PC-3 (cell line): ENCODE data around the gene B2M. TPM values are rescaled to one million over a fixed set of nuclear protein-coding genes. Genes with fewer than 3 reads are reported as not detected.

Experiments used
- ATAC-seq: fragments of 200-7000 bp; cut with Tn5 transposase; 2 replicates; pipeline ENCODE4 v1.9.1; 2020; ENCODE audit warnings: mild to moderate bottlenecking, moderate library complexity
- BruUV-seq: library from RNA; stranded (reverse); fragments of 400-500 nt; replicated peaks from 2 replicates; lab custom pipeline; 2021; lab: Mats Ljungman, UMichigan
- CTCF ChIA-PET: fragments of 300-600 bp; sonication (Branson Sonifier 250); formaldehyde crosslinking; loops from one replicate; lab custom pipeline; 2022; ENCODE audit warnings: antibody characterized with exemption; lab: Charles Lee
- POLR2A ChIA-PET: fragments of 300-600 bp; sonication (Branson Sonifier 250); formaldehyde crosslinking; loops from one replicate; lab custom pipeline; 2022; ENCODE audit warnings: antibody characterized with exemption; ENCODE audit not compliant: unreplicated experiment; lab: Charles Lee
- DNase-seq: peaks from one replicate; pipeline ENCODE4 v3.0.0-alpha.2; 2015
- H2AFZ ChIP-seq: fragments of 300-600 bp; sonication (generic); 2 replicates; pipeline ENCODE4 v1.6.0; 2016; ENCODE audit warnings: antibody characterized with exemption, low read length
- H3F3A ChIP-seq: fragments of 300-600 bp; sonication (generic); one replicate; pipeline ENCODE4 v1.6.0; 2017; ENCODE audit warnings: antibody characterized with exemption, low read length, control low read depth, mild to moderate bottlenecking; ENCODE audit not compliant: unreplicated experiment
- H3K27ac ChIP-seq: fragments of 300-600 bp; sonication (generic); 2 replicates; pipeline ENCODE4 v1.5.1; 2016; ENCODE audit warnings: mild to moderate bottlenecking, low read length
- H3K27me3 ChIP-seq: fragments of 300-600 bp; sonication (generic); 2 replicates; pipeline ENCODE4 v1.6.1; 2016; ENCODE audit warnings: low read length, mixed read lengths
- H3K36me3 ChIP-seq: fragments of 300-600 bp; sonication (generic); 2 replicates; pipeline ENCODE4 v1.6.1; 2016; ENCODE audit warnings: low read depth, mixed run types, low read length, mixed read lengths
- H3K4me1 ChIP-seq: fragments of 300-600 bp; sonication (generic); 2 replicates; pipeline ENCODE4 v1.5.1; 2016; ENCODE audit warnings: low read length; ENCODE audit not compliant: insufficient read depth
- H3K4me2 ChIP-seq: fragments of 300-600 bp; sonication (generic); 2 replicates; pipeline ENCODE4 v1.6.0; 2016; ENCODE audit warnings: low read length
- H3K4me3 ChIP-seq: fragments of 300-600 bp; sonication (generic); 2 replicates; pipeline ENCODE4 v1.5.1; 2016; ENCODE audit warnings: mild to moderate bottlenecking, low read length, mixed read lengths
- H3K79me2 ChIP-seq: fragments of 300-600 bp; sonication (generic); 2 replicates; pipeline ENCODE4 v1.6.1; 2017; ENCODE audit warnings: low read length, mixed read lengths
- H3K9ac ChIP-seq: fragments of 300-600 bp; sonication (generic); 2 replicates; pipeline ENCODE4 v1.6.0; 2016; ENCODE audit warnings: mild to moderate bottlenecking, low read length
- H3K9me2 ChIP-seq: fragments of 300-600 bp; sonication (generic); replicated peaks from 2 replicates; pipeline ENCODE4 v1.6.1; 2016; ENCODE audit warnings: mixed run types, low read length, mixed read lengths
- H3K9me3 ChIP-seq: fragments of 300-600 bp; sonication (generic); 2 replicates; pipeline ENCODE4 v1.6.1; 2016; ENCODE audit warnings: low read length, mixed read lengths
- H4K20me1 ChIP-seq: fragments of 300-600 bp; sonication (generic); 2 replicates; pipeline ENCODE4 v1.6.1; 2016; ENCODE audit warnings: low read length, mixed read lengths
- CTCF ChIP-seq: fragments of 300-600 bp; sonication (generic); conservative IDR thresholded peaks from 2 replicates; pipeline ENCODE4 v1.5.1; 2017; ENCODE audit warnings: antibody characterized with exemption, low read depth, mild to moderate bottlenecking, low read length
- EZH2 ChIP-seq: fragments of 300-600 bp; sonication (generic); IDR thresholded peaks from one replicate; pipeline ENCODE4 v1.6.1; 2017; ENCODE audit warnings: antibody characterized with exemption, mild to moderate bottlenecking, low read length; ENCODE audit not compliant: unreplicated experiment
- EZH2phosphoT487 ChIP-seq: fragments of 300-600 bp; sonication (generic); IDR thresholded peaks from 2 replicates; pipeline ENCODE4 v1.6.1; 2018; ENCODE audit warnings: mild to moderate bottlenecking, antibody characterized with exemption, low read length, borderline replicate concordance
- intact Hi-C: fragments of 100-400 bp; cut with micrococcal nuclease; formaldehyde crosslinking; loops from 2 replicates; pipeline ENCODE4 v1.9.0; 2023
- total RNA-seq: library from RNA; depleted of rRNA; stranded (reverse); fragments of >200 nt; gene quantifications from 2 replicates; pipeline ENCODE4 v1.2.3, GENCODE V29; 2014

B2M gene
- total RNA-seq, 1 experiment from 2014 or later, result 608 TPM

- H3K27ac ChIP-seq, result peak overlapping the region; percentile 12; the same call in 1 of the 2 replicates
- H3K4me2 ChIP-seq, result peak overlapping the region; percentile 90
- POLR2A ChIA-PET, result interaction anchor here (0.6 to 3.5 kb wide), 6 partner anchors 14 to 310 kb away, joined by 3 to 28 read pairs (median 8); partner anchors contain the start of gene SORD
- TF ChIP-seq CTCF (no peak), EZH2 (no peak), EZH2phosphoT487 (no peak)
- H3K4me3 ChIP-seq, result peak overlapping the region; percentile 76
- intact Hi-C loops, result loop anchor here (1.0 kb wide), 2 partner anchors 14 to 26 kb away; no protein-coding TSS in a partner anchor
- H3K9ac ChIP-seq, result peak overlapping the region; percentile 85
- peaks cover 11% of the 10 kb centered on the region for H3K4me1 ChIP-seq
- CTCF ChIA-PET, result interaction anchor here (0.6 to 2.4 kb wide), 6 partner anchors 16 to 128 kb away, joined by 3 to 86 read pairs (median 18); partner anchors contain the start of genes SPG11 and TRIM69
- H2AFZ ChIP-seq, result peak overlapping the region; percentile 7; the same call in 1 of the 2 replicates
- H4K20me1 ChIP-seq, result peaks cover 6% of the 10 kb centered on the region; the same call in 1 of the 2 replicates
- H3K79me2 ChIP-seq, result peaks cover 37% of the 10 kb centered on the region
- no peaks in the 10 kb centered on the region for H3K27me3 ChIP-seq
- H3K9me2 ChIP-seq, result no peaks in the 10 kb centered on the region
- no TSS peak for BruUV-seq
- no peaks in the 10 kb centered on the region for H3K9me3 ChIP-seq
- H3K36me3 ChIP-seq, result peaks cover 23% of the 10 kb centered on the region
- ATAC-seq (peak; percentile 19; the same call in 1 of the 2 replicates), DNase-seq (peak; percentile 84)
- H3F3A ChIP-seq, result no peaks in the 10 kb centered on the region
Observed at GRCh38 chr15:44712346-44713005, 1.2 kb downstream of the B2M start.

GRCh38 chr15:44713006-44713966 is 2.0 kb downstream of the B2M start:
- ChIA-PET CTCF (interaction anchor here (0.6 to 2.4 kb wide), 12 partner anchors 13 to 324 kb away, joined by 3 to 86 read pairs (median 4); partner anchors contain the start of genes SPG11 and TRIM69), POLR2A (interaction anchor here (0.6 to 3.5 kb wide), 9 partner anchors 13 to 310 kb away, joined by 3 to 28 read pairs (median 6); partner anchors contain the start of genes SORD and SPG11)
- peak overlapping the region; percentile 85 for H3K9ac ChIP-seq
- H4K20me1 ChIP-seq, result peaks cover 6% of the 10 kb centered on the region; the same call in 1 of the 2 replicates
- TF ChIP-seq CTCF (peak; percentile 66), EZH2 (no peak)
- H2AFZ ChIP-seq, result no peak overlapping the region
- H3K9me3 ChIP-seq, result no peaks in the 10 kb centered on the region
- H3K4me2 ChIP-seq, result peak overlapping the region; percentile 90
- H3K9me2 ChIP-seq, result no peaks in the 10 kb centered on the region
- peaks cover 37% of the 10 kb centered on the region for H3K79me2 ChIP-seq
- peaks cover 31% of the 10 kb centered on the region for H3K36me3 ChIP-seq
- intact Hi-C loops, result loop anchor here (1.0 kb wide), 2 partner anchors 13 to 25 kb away; no protein-coding TSS in a partner anchor
- peak overlapping the region; percentile 76 for H3K4me3 ChIP-seq
- DNase-seq (peak; percentile 70), ATAC-seq (peak; percentile 4; the same call in 1 of the 2 replicates)
- H3K27me3 ChIP-seq, result no peaks in the 10 kb centered on the region
- H3F3A ChIP-seq, result no peaks in the 10 kb centered on the region
- no peak overlapping the region for H3K27ac ChIP-seq
- peaks cover 6% of the 10 kb centered on the region; the same call in 1 of the 2 replicates for H3K4me1 ChIP-seq
- no TSS peak for BruUV-seq
